DMS114 treated with DMSO at 0.1 percent for 48 hours (cell line): ENCODE results near the gene ABCA9.

Source experiments
- DNase-seq: peaks from one replicate; lab custom pipeline; 2025; ENCODE audit not compliant: unreplicated experiment; lab: John Stamatoyannopoulos, UW

ABCA9 gene

DNA sequence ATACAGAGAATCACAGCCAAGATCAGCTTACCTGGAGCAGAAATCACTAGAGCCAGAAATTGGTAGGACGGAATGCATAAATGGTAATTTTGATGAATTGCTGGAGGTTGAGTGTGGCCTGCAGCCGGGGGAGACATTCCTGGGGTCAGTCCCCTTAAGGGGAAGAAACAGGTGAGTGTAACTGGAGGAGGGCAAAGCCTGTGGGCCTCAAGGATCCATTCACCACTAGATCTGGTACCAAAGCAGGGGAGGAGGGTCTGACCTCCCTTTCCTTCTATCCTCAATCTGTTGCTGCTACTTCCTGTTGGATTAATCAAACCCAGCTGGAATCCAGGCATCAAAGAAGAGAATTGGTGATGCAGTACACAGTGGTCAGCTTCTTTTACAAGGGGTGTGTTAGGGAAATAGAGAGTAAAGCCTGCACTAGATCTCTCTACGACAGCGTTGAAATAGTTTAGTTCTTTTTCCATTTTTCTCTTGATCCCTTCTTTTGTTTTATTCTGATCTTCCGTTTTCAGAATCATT lies 8.6 kb upstream of the ABCA9 start:
- no peak for DNase-seq

DNA sequence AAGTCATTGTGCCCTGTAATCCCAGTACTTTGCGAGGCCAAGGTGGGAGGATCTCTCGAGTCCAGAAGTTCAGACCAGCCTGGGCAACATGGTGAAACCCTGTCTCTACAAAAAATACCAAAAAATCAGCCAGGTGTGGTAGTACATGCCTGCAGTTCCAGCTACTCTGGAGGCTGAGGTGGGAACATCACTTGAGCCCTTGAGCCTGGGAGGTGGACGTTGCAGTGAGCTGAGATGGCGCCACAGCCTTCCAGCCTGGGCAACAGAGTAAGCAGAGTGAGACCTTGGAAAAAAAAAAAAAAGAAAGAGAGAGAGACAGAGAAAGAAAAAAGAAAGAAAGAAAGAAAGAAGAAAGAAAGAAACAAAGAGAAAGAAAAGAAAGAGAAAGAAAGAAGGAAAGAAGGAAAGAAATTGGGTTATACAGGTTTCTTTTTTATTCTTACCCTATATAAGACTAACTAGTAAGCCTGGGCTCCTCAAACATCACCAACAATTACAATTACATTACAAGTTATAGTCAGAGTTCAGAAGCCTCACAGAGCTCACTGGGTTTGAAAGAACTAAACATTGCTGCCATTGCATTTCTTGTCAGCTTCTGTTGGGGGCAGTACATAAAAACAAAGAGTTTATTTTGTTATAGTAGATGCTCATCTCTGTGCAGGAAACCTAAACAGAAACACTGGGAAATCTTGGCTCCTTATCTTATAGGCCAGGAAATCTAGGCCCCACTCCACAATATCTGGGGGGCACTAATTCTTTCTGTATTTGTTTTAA lies 6.7 kb upstream of the ABCA9 start:
- DNase-seq, result no peak

DNA sequence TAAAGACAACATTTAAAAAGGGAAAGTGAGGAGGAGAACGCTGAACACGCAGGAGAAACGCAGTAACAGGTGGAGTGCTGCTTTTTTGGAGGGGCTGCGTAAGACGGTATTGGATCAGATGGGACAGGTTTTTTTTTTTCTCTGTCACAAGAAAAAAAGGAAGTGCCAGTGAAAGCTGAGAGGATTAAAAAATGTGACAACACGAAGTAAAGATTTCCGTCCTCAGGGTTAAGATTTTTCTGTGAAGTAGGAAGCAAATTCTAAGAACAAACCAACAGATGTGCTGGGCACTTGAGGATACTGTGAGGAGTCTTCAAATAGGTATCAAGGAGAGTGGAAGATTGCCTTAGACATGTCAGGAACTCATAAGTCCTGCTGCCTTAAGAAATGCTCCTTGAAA lies 5.8 kb upstream of the ABCA9 start:
- no peak for DNase-seq

DNA sequence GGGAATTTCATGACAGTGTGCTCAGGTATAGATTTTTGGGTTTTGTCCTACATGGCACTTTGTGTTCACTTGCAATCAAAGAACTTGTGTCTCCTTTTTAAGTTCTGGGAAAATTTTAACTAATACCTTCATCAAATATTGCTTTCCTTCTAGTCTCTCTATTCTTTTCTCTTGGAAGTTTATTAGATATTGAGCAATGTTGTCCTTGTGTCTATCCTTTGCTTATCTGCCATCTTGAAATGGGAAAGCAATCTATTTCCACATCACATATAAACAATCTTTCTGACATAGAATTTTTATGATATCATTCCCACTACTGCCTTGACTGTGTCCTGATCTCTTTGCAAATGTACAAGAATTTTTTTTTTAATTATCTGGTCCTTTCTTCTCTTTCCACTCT lies 4.4 kb upstream of the ABCA9 start:
- DNase-seq, result no peak

DNA sequence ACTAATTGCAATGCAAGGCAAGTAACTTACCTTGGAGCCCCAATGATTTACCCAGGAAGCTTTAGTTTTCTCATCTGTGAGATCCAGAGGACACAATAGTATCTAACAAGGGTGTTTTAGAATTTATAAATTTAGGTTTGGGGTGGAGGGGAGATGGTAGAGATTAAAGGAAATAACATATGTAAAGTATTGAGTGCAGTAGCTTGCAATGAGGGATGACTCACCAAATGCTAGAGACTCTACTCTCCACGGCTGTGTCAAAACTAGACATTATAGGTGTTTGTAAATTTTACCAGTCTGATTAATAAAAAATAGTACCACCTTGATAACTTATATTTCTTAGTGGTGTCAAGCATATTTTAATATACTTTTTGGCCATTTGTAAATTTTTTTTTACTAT lies 3.7 kb upstream of the ABCA9 start:
- DNase-seq, result no peak

DNA sequence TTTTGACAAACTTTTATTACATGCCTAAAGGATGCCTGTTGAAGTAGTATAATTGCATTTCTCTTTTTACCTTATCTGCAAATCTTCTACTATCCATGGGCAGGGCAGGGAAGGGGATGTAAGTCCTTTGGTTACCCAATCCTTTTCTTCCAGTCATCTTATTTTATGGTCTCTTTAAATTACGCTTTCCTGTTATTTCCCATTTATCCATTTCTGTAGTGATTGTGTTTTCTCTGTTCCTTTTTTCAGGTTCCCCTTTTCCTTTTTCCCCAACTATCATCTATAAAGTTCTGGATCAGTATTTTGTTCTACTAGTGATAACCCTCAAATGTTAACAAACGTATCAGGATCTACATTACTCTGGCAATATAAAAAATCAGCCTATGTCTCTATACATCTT lies 3.3 kb upstream of the ABCA9 start:
- no peak for DNase-seq

DNA sequence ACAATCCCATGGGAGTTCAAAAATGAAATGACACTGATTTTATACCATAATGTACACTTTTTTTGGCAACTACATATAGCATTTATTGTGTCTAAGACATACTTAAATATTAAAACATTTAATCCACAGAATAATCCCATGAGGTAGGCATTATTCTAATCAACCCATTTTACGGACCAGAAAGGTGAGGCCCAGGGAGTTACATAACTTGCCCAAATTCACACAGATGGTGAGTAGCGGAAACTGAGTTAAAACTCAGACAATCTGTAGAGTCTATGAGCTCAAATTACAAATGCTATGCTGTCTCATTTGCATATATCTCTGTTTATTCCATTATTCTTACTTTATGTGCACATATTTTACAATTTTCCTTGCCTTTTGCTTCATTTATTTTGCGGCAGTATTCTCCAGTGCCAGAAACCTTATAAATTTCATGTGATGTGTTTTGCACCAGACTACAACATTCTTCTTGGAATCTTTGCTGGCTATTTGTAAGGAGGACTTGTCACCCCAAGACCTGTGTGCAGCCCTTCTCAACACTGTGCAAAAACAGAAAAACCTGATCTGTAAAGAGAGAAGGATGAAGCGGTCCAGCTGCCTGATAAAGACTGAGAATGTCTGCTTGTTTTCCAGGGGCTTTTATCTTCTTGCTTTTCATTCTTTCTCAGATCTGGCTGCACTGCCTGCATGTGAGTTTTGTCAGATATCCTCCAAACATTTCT lies 2.3 kb upstream of the ABCA9 start:
- no peak for DNase-seq

DNA sequence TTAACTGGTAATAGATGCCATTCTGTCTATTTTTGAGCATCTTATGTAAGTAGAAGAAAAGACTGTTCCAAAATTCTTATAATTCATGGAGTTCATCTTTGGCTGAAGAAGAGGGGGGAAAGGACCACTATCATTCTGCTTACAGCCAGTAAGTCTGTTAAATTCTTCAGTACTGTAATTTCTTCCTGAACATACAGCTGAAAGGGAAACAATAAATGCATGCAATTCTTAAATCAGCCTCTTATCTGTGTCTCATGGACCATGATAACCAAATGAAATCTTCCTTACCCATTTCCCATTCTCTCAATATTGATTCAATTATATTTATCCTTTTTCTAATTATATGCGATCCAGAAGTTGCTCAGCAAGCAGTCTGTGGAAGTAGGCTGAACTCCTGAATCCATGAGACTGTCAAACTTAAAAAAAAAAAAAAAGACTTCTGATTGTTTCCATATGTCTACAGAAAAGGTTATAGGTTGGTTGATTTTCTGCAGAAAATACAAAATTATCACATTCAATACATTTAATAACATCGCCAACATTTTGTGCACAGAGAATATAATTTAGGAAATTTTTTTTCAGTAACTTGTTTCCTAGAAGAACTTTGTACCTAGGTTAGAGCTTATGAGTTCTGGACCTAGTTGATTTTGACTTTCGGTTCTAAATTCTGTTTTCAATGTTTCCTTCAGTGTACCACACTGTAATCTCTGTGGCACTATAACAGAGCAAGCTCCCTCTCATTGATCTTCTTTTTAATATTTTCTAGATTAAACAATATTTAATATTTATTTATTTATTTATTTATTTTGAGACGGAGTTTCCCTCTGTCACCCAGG lies 1.2 kb upstream of the ABCA9 start:
- no peak for DNase-seq

DNA sequence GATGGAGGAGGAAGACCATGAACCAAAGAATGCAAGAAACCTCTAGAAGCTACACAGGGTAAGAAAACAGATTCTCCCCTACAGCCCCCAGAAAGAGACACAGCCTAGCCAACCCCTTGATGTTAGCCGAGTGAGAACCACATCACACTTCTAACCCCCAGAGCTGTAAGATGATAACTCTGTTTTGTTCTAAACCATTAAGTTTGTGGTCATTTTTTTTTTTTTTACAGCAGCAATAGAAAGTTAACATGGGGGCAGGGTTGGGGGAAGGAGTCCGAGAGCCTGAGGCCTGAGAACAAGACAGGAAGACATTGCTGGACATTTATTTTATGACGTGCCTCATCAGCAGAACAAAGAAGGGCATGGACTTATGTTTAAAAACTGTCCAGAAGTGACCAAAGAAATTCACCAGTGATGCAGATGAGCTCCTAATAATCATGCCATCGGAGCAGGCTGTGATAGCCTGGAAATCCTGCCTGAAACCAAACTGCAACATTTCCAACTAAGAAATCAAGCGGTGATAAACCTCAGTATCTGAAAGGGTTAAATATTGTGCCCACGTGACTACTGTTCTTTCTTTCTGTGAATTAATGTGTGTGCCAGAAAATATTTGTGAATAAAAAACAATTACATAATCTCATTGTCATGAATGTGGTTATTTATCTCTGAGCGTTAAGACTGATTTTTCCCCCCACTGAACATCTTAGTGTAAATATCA lies 1.1 kb downstream of the ABCA9 start:
- DNase-seq, result no peak

DNA sequence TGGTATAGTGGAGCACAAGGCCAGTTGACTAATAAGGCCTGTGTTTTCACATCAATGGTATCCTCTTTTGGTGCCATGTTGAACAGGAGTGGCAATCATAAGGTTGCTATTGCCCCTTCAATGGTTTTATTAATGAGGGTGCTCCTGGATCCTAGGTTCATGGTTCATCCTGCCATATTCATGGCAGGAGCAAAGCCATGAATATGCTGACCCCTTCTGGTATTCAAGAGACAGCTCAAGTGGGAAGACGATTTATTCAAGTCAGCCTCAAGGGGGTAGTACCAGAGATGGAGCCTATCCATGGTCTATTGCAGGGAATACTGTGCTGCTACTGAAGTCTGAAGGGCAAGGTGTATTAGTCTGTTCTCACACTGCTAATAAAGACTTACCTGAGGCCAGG lies 2.6 kb downstream of the ABCA9 start:
- no peak for DNase-seq

DNA sequence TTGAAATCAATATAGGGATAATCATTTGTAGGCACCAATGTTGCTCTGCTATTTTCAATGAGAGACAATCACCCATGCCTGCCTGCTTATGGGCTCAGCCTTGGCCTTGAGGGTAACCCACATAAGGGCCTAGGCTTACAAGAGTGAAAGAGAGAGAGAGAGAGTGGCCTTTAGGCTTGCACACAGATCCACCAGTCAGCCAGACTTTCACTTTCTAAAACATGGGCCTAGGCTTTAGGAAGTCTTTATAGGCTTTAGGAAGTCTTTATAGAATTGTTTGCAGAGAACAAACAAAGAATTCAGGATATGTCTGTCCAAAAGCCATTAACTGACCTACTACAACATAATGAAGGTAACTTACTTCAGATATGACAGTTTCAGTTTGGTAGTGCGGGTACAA lies 3.4 kb downstream of the ABCA9 start:
- DNase-seq, result no peak

DNA sequence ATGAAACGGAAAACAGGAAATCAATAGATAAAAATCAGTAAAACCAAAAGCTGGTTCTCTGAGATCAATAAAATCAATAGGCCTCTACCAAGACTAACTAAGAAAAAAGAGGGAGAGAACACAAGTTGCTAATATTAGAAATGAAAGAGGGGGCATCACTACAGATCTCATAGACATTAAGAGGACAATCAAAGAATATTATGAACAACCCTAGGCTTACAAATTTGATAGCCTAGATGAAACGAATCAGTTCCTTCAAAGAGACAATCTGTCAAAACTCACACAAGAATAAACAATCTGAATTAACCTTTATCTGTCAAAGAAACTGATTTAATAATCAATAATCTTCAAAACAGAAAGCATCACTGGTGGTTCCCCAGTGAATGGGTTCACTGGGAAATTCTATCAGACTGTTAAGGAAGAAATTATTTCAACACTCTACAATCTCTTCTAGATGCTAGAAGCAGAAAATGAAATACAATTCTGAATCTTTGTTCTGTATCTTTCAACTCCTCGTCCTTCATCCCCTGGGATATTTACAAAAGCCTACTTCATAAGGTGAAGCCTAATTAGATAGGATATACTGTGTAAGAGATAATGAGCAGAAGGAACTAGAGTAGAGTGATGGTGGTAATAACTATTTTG lies 4.4 kb downstream of the ABCA9 start:
- no peak for DNase-seq

DNA sequence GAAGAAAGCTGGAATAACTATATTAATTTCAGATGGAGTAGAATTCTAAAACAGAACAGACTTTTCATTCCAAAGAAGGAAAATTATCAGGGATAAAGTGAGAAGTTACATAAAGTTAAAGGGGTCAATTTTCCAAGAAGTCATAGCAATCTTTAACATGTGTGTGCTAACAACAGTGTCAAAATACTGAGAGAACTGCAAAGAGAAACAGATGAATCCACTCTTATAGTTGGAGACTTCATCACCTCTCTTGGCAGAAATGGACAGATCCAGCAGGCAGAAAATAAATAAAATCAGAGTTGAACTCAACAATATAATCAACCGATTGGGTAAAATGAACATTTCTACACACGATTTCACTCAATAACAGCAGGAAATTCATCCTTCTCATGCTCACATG lies 5.4 kb downstream of the ABCA9 start:
- no peak for DNase-seq

DNA sequence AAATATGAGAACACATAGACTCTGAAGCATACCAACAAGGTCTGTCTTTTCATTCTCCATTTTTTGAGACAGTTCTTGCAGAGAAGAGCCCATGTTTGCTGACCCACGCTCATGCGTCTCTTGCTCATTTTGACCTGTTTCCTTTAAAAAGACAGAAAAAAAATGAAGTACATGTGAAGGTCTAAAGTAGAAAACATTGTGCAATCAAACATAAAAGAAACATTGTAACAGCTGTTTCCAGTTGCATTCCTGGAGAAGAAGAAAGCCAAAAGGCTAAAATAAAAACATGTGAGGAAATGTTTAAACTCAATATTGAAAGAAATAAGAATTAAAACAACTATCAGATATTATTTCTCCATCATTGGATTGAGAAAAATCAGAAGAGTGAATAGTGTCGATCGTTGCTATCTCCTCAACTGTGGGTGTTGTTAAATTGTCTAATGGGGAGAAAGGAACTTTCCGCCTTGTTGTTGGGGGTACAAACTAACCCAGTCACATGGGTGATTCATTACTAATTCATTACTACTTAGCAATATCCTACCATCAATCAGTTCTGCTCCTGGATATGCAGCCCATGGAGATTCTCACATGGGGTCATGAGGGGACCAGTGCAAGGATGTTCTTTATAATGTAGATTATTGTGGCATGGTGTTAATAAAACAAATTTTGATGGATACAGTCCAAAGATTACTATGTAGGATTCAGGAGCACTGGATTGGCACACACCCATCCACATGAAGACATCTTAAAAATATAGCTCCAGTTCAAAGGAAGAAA lies 9.5 kb downstream of the ABCA9 start:
- no peak for DNase-seq

DNA sequence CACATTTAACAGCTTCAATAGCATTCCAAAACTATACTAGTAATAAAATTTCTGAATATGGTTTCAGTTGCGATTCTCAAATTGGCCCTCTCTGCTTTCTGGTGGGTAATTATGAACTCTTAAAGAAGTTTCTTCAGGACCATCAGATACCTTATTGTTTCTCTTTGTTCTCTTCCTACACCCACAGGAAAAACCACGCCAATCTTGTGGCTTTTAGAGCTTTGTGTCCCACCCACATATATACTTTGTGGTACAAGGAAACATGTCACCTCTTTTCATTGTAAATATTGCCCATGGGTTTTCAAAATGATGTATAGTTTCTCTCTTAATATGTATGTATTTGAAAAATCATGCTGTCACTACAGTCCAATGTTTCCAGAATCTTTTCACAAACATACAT lies 12.1 kb downstream of the ABCA9 start:
- DNase-seq, result no peak

DNA sequence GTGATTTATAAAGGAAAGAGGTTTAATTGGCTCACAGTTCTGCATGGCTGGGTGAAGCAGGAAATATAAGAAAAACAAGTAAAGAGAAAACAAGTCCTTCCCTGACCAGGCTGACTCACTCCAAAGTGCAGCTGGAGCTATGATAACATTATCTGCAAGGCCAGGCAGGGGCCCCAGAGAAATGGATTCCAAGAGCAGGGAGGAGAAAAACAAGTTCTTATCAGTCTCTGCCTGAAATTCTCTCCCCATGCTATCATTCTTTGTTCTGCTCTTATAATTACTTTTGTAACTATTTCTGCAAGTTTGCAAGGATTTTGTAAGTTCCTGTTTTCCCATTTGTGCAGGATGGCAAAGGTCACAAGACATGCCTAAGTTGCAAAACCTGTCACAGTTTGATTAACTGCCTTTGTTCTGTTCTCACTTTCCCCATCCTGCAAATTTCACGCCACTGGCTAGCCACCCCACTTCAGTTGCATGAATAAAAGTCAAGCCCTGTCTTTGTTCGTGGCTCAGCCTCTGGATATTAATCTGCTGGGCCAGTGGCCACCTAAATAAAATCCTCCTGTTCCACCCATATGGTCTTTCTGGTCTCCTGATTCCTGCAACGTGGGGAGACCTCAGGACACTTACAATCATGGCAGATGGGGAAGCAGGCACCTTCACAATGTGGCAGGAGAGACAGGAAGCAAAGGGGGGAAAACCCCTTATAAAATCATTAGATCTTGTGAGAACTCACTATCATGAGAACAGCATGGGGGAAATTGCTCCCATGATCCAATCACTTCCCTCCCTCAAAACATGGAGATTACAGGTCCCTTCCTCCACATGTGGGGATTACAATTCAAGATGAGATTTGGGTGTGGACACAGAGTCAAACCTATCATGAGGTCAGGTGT lies 13.1 kb downstream of the ABCA9 start:
- DNase-seq, result no peak

DNA sequence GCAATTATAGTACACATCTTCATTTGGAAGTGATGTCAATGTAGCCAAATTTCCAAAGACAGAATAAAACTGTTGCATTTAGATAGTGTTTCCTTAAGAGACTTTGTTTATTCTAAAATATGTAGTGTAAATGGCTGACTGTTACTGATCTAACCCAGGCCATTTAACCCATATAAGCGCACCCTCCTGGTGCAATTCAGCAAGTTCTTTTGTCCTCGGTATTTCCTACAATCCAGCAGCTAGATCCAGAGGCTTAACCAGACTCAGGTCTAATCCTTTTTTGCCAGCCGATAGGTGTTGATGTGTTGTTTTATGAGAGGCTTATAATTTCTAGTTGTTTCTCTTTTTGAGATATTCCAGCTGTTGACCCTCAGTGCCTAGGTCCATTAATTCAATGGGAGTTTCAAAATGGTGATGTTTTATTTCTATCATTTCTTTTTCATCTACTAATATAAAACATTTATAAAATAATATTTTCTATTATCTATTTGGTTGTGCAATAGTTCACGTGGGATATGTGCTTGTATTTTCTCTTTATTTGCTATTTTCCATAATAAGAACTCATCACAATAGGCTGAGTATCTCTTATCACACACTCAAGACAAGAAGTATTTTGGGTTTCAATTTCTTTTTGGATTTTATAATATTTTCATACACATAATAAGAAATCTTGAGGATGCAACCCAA lies 14.5 kb downstream of the ABCA9 start:
- DNase-seq, result no peak

DNA sequence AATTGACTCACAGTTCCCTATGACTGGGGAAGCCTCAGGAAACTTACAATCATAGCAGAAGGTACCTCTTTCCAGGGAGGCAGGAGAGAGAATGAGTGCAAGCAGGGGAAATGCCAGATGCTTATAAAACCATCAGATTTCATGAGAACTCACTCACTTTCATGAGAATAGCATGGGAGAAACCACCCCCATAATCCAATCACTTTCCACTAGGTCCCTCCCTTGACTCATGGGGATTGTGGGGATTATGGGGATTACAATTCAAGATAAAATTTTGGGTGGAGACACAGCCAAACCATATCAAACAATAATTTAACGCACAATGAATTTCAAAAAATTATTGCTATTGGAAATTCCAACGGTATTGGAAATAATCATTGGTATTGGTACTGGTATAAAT lies 15.1 kb downstream of the ABCA9 start:
- DNase-seq, result no peak
